ENCODE results near the gene GTF3A. TPM values are rescaled to one million over a fixed set of nuclear protein-coding genes. Genes with fewer than 3 reads are reported as not detected.

GTF3A gene
- total RNA-seq, 2 donors from 2014 or later, result 54.7 to 94.2 TPM

- intact Hi-C loops (cut with DNase I), result loop anchor here (10.0 kb wide), 2 partner anchors 137 to 437 kb away; no protein-coding TSS in a partner anchor
- TF ChIP-seq CTCF (IDR thresholded peaks at IDR 0.05) (no peak), POLR2A (IDR thresholded peaks at IDR 0.05) (no peak)
- H3K9me3 ChIP-seq, result no peaks in the 10 kb centered on the region
Observed at GRCh38 chr13:27388241-27388640, 36.2 kb upstream of the GTF3A start.

GRCh38 chr13:27389891-27390290 is 34.5 kb upstream of the GTF3A start:
- intact Hi-C loops (cut with DNase I), result loop anchor here (10.0 kb wide), 2 partner anchors 135 to 435 kb away; no protein-coding TSS in a partner anchor

More at GRCh38 chr13:27388241-27388640, 36.2 kb upstream of the GTF3A start:
- H3K27ac ChIP-seq, result no peak overlapping the region
- no peaks in the 10 kb centered on the region for H3K36me3 ChIP-seq (replicated peaks in 1 of 2; ENCODE audit: insufficient read depth in 1 of 2, low read depth in 2 of 2)
- no peaks in the 10 kb centered on the region for H3K27me3 ChIP-seq
- no peak overlapping the region for H3K4me3 ChIP-seq
- H3K4me1 ChIP-seq, result no peaks in the 10 kb centered on the region
- DNase-seq (no peak), ATAC-seq (no peak)
- 69 to 70% methylated on average over 2 of the region's 2 CpGs for WGBS, 2 donors

GRCh38 chr13:27391471-27391870 is 32.9 kb upstream of the GTF3A start:
- Histone ChIP-seq H3K27me3 (no peaks in the 10 kb centered on the region), H3K4me1 (peaks cover 10% of the 10 kb centered on the region), H3K36me3 (replicated peaks in 1 of 2; ENCODE audit: insufficient read depth in 1 of 2, low read depth in 2 of 2) (no peaks in the 10 kb centered on the region), H3K27ac (no peak overlapping the region), H3K9me3 (no peaks in the 10 kb centered on the region), H3K4me3 (no peak overlapping the region)
- 60 to 74% methylated on average over 2 of the region's 2 CpGs for WGBS, 2 donors
- intact Hi-C loops (cut with DNase I), result no loop called here
- TF ChIP-seq CTCF (IDR thresholded peaks at IDR 0.05) (no peak), POLR2A (IDR thresholded peaks at IDR 0.05) (no peak)
- ATAC-seq (no peak), DNase-seq (no peak)

More at GRCh38 chr13:27389891-27390290, 34.5 kb upstream of the GTF3A start:
- Histone ChIP-seq H3K4me1 (peaks cover 4% of the 10 kb centered on the region), H3K36me3 (replicated peaks in 1 of 2; ENCODE audit: insufficient read depth in 1 of 2, low read depth in 2 of 2) (no peaks in the 10 kb centered on the region), H3K9me3 (no peaks in the 10 kb centered on the region), H3K27ac (no peak overlapping the region), H3K4me3 (no peak overlapping the region), H3K27me3 (no peaks in the 10 kb centered on the region)
- TF ChIP-seq CTCF (IDR thresholded peaks at IDR 0.05), result no peak
- no peak for TF ChIP-seq POLR2A (IDR thresholded peaks at IDR 0.05)
- DNase-seq (no peak), ATAC-seq (no peak)
- WGBS, 2 donors, result 69 to 77% methylated on average over 7 of the region's 7 CpGs

- intact Hi-C loops (cut with DNase I), result no loop called here
- Histone ChIP-seq H3K27me3 (no peaks in the 10 kb centered on the region), H3K27ac (no peak overlapping the region), H3K4me1 (peaks cover 10% of the 10 kb centered on the region), H3K36me3 (replicated peaks in 1 of 2; ENCODE audit: insufficient read depth in 1 of 2, low read depth in 2 of 2) (no peaks in the 10 kb centered on the region), H3K4me3 (no peak overlapping the region), H3K9me3 (no peaks in the 10 kb centered on the region)
- no peak for ATAC-seq
- TF ChIP-seq POLR2A (IDR thresholded peaks at IDR 0.05) (no peak), CTCF (IDR thresholded peaks at IDR 0.05) (no peak)
- 66 to 67% methylated on average over 4 of the region's 4 CpGs for WGBS, 2 donors
- no peak for DNase-seq
Observed at GRCh38 chr13:27393101-27393500, 31.3 kb upstream of the GTF3A start.

- Histone ChIP-seq H3K27me3 (no peaks in the 10 kb centered on the region), H3K4me1 (peaks cover 10% of the 10 kb centered on the region), H3K9me3 (no peaks in the 10 kb centered on the region), H3K27ac (no peak overlapping the region), H3K4me3 (no peak overlapping the region), H3K36me3 (replicated peaks in 1 of 2; ENCODE audit: insufficient read depth in 1 of 2, low read depth in 2 of 2) (no peaks in the 10 kb centered on the region)
- WGBS, 2 donors, result 49 to 58% methylated on average over 14 of the region's 14 CpGs
- DNase-seq, result peak; percentile 53 to 68 (median 54)
- TF ChIP-seq POLR2A (IDR thresholded peaks at IDR 0.05), result no peak
- TF ChIP-seq CTCF (IDR thresholded peaks at IDR 0.05), result no peak
- intact Hi-C loops (cut with DNase I), result no loop called here
- peak; percentile 71 for ATAC-seq
Observed at GRCh38 chr13:27395007-27395510, 29.4 kb upstream of the GTF3A start.

All from body of pancreas (tissue), 4 donors.